HG03097 (cell line): ENCODE data around the gene PCDH9.

Experiments
- ATAC-seq: cut with Tn5 transposase; IDR thresholded peaks from one replicate; pipeline ENCODE4 v1.9.1; 2021; ENCODE audit not compliant: unreplicated experiment, low FRiP score

Gene PCDH9

DNA sequence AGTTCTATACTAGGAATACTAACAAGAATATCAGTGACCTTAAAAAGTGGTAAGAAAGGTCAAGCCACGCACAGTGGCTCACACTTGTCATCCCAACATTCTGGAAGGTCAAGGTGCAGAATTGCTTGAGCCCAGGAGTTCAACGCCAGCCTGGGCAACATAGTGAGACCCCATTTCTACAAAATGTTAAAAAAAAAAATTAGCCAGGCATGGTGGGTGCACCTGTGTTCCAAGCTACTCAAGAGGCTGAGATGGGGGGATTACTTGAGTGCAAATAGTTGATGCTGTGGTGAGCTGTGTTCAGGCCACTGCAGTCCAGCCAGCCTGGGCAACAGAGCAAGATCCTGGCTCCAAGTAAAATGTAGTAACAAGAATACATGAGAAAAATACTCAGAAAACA lies 61.8 kb downstream of the PCDH9 start:
- no peak for ATAC-seq

GRCh38 chr13:67167420-67167819 lies 62.7 kb downstream of the PCDH9 start:
- no peak for ATAC-seq

GRCh38 chr13:67161176-67161575 lies 69.0 kb downstream of the PCDH9 start:
- no peak for ATAC-seq

DNA sequence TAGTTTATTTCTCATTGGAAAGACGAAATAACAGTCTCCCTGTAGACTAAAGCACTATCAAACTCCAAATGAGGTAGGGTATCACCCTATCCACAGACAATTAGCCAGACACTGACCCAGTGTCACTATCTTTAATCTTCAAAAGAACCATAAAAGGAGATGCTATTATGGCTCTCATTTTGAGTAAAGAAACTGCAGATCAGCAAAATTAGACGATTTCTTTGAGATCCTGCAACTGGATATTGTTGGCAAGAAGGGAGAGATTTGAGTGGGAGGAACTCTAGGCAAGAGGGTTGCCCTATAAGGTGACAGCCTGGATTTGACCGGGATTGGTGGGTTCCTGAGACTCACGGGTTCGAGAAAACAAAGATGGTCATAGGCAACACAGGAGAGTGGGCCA lies 71.2 kb downstream of the PCDH9 start:
- no peak for ATAC-seq

- no peak for ATAC-seq
These were observed 73.4 kb downstream of the PCDH9 start for GRCh38 chr13:67156723-67157060.

DNA sequence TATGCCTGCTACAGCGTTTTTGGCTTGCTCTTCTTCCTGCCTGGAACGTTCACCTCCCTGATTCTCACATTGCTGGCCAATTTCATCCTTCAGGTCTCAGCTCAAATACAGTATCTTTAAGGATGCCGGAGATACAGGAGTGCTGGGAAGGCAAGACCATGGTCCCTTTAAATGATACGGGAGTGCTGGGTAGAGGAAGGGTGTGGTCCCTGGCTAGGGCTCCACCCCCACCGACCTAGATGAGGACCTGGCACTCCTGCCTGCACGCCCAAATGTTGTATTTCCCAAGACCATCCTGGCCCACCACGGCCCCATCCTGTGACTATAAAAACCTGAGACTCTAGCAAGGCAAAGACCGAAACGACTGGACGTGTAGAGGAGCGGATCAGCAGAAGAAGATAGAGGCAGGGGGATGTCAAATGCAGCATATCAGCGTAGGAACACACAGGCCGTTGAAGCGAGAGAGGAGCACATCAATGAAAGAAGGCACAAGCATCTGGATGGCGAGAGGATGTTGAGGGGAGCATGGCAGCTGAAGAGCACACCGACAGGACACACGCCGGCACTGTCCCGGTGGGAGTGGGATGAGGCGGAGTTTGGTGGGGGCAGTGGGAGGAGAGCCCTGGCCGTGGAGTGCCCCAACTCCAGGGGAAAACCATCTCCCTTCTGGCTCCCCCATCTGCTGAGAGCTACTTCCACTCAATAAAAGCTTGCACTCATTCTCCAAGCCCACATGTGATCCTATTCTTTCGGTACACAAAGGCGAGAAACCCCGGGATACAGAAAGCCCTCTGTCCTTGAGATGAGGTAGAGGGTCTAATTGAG lies 74.0 kb downstream of the PCDH9 start:
- no peak for ATAC-seq

DNA sequence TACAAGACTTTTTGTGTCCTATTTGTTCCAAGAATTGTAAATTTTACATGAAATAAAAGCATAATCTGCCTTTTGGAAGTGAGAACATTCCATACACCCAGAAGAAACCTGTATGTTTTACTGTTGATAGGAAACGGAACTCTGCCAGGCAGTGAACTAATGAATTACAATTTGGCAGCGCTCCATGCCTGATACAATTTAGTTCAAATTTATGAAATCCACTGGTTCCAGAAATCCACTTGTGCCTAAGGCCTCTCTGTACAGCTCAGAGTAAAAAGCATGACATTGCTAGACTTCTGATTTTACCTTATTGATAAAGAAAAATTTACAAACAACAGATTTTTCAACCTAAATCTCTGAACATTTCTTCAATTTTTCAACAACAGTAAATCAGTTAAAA lies 78.1 kb downstream of the PCDH9 start:
- no peak for ATAC-seq

DNA sequence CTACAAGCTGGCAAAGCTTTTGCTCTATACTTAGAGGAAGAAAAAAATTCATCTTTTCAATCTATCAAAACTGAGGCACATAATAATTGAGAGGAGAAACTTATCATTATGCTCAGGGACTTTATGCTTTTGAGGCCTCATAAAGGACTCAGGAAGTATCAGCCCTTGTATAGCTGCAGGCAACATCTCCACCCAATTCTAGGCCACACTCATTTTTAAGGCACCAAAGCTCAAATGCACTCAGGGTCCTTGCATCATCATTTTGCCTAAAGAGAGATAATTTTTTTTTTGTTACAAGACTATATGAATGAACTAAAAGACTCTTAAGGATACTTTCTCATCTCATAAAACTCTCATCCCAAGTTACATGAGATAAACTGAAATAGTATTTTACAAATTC lies 78.5 kb downstream of the PCDH9 start:
- ATAC-seq = no peak

DNA sequence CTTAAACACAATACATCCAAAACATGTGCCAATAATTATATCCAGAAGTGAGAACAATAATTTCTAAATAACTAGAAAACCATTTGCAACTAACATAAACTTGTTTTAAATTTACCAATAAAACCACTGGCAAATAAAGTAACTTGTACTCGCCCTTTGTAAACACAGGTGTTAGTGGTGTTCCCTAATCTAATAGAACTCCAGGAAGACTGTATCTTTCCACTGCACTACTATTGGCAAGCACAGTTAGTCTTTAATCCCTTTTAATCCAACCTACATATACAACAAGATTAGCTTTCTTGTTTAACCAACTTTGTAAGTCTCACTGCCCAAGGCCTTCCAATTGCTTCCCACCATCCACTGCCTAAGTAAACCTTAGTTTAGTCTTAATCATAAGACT lies 79.5 kb downstream of the PCDH9 start:
- ATAC-seq = no peak

- ATAC-seq = no peak
These were observed 82.0 kb downstream of the PCDH9 start for GRCh38 chr13:67148161-67148571.

DNA sequence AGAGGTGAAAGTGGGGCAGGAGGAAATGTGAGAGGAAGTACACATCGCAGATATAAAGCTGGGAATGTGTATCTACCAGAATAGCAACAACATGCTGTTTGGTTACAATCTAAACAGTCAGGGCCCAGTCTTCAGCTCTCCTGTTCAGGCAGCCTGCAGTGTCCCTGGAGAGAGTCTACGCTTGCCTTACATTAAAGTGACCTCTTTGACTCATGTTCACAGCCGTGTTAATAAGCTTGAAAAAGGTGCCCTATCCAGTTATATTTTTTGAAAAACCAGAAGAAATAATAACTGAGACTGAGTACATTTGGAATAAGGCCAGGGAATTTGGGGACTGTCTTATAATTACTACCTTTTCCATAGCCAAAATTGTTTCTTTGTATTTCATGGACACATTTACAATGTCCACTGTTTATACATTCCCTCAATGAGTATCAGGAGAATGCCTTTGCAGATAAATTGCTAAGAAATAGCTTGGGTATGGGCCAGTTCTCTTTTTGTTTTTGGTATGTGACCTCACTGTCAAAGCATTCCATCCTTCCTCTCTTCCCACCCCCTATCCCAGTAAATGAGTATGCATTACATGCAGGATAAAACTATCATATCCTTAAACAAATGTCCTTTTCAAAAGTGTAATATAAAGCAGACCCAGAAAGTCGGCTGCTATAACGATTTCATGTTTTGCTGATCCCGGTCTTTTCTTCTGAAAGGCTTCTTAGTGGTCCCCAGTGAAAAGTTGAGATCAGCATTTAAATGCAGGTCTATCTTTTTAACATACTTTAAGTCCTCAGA lies 82.6 kb downstream of the PCDH9 start:
- no peak for ATAC-seq

DNA sequence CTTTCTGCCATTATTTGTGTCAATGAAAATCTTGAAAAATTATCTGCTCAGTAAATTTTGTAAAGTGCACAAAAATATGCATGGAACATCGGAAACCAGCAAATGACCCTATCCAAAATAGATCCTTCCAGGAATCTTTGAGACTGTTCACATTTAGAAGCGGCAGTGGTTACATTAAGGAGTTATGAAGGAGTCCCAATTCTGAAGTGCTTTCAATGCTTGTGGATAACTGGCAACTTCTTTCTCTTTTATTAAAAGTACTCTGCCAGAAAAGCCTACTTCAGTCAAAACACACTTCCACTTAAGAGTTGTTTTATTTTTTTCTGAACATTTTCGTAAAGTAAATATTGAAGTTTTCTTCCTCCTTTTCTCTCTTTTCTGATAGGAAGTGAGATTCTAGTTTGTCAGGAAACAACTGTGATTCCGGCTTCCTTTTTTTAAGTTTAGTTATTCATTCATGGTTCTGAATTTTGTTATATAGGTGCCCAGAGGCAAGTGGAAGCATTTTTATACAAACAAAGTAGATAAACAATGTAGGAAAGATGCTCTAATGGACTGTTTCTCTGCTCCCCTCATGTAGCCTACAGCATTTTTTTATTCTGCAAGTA lies 83.5 kb downstream of the PCDH9 start:
- ATAC-seq = no peak

GRCh38 chr13:67145950-67146349 lies 84.2 kb downstream of the PCDH9 start:
- ATAC-seq = no peak

DNA sequence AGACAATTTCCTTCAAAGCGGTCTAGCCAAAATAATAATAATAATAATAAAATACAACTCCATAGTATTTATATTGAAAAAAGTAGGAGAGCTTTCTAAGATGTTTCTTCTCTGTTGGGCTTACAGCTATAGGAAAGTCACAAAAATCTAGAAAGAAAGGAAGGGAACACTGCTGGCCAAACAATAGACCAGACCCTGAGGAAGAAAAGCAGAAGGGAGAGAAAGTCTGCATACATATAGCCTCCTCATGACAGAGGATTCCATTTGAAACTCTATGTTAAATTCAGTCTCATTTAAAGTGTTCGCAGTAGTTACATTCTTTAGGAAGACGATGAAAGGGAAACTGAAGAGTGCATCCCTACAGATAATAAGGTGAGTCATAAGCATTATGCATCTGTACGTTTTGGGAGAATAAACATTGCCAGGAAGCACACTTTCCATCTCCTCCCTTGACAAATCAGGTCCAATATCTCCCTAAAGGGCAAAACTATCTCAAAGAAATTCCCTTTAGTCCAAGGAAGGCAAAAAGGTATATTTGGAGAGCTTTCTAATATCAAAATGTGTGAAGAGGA lies 86.5 kb downstream of the PCDH9 start:
- no peak for ATAC-seq

DNA sequence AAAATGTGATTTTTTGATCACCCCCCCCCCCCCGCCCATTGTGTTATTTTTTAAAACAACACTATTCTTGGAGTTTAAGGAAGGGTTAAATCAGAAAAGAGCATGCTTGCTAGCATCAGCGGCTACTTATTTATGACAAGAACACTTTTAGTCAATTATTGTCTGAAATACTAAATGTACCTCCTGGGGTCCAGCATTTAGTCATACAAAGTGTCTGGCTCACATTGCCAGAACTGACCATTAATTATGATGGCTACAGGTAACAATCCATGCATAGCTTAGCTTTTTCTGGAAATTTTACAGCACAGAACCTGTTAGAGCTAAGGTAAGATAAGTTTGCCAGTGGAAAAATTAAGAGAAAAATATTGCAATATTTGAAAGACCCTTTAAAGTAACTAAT lies 90.1 kb downstream of the PCDH9 start:
- ATAC-seq = no peak

DNA sequence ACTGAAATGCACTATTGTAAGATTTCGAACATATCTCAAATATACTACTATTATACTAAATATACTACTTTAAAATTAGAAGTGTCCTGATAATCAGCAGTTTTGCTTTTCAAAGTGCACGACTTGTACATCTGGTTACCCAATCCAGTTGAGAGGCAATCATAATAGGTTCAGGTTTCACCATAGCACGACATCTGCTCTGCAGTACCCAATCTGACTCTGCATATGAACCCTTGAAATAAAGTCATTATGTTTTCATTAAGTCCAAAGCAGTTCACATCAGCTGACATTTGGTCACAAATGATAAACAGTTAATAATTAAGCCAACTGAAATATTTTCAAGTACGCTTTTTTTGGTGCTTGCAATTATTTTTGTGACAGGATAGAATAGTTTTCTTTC lies 90.6 kb downstream of the PCDH9 start:
- no peak for ATAC-seq

- no peak for ATAC-seq
These were observed 91.2 kb downstream of the PCDH9 start for GRCh38 chr13:67138970-67139369.

- ATAC-seq = no peak
These were observed 92.9 kb downstream of the PCDH9 start for GRCh38 chr13:67137044-67137735.

DNA sequence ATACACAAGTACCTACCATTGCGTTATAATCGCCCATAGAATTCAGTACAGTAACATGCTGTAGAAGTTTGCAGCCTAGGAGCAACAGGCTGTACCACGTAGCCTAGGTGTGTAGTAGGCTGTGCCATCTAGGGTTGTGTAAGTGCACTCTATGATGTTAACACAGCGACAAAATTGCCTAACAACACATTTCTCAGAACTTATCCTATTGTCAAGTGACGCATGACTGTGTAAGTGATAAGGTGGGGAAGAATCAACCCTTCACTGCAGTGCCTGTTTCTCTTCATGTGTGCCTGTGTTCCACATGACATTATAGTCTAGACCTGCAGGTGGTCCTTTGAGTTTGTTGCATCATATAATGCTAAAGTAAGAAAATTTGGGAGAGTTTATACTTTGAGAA lies 94.0 kb downstream of the PCDH9 start:
- ATAC-seq = no peak

GRCh38 chr13:67135356-67135755 lies 94.8 kb downstream of the PCDH9 start:
- no peak for ATAC-seq
